ENCODE data around the gene YDJC. TPM values are rescaled to one million over a fixed set of nuclear protein-coding genes. Genes with fewer than 3 reads are reported as not detected.
"Not testable (repeated sequence)": the region's sequence is repeated elsewhere in the genome, so short reads cannot be mapped to it uniquely, and the experiment has no call there.

YDJC gene
- total RNA-seq, 3 donors from 2014 or later: 74.5 to 91.5 (median 91.4) TPM

DNA sequence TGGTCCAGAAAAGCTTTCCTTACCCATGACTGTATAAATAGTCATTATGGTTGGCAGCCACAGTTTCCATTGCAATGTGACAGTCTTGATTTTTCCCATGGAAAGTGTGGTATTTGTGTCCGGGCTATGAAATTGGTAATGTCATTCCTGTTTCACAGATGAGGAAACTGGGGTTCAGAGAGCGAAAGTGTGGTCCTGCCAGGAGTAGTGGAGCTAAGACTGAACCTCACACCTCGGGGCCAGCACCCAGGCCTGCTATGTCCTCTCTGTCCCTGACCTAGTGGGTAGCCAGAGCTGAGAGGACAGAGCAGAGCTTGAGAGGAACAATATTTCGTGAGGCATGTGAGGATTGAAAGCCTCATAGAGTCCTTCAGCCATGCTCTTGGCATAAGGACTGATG lies 1.2 kb upstream of the YDJC start:
- peak overlapping the region; percentile 42 for H3K4me3 Mint-ChIP-seq
- H3K9me3 Mint-ChIP-seq: no peaks in the 10 kb centered on the region
- H3K27me3 Mint-ChIP-seq (ENCODE audit: low read depth): no peaks in the 10 kb centered on the region
- peaks cover 17% of the 10 kb centered on the region for H3K36me3 Mint-ChIP-seq (ENCODE audit: insufficient read depth)
- ATAC-seq (no peak), DNase-seq (no peak)
- H3K4me1 Mint-ChIP-seq (ENCODE audit: low read depth): peaks cover 38% of the 10 kb centered on the region

DNA sequence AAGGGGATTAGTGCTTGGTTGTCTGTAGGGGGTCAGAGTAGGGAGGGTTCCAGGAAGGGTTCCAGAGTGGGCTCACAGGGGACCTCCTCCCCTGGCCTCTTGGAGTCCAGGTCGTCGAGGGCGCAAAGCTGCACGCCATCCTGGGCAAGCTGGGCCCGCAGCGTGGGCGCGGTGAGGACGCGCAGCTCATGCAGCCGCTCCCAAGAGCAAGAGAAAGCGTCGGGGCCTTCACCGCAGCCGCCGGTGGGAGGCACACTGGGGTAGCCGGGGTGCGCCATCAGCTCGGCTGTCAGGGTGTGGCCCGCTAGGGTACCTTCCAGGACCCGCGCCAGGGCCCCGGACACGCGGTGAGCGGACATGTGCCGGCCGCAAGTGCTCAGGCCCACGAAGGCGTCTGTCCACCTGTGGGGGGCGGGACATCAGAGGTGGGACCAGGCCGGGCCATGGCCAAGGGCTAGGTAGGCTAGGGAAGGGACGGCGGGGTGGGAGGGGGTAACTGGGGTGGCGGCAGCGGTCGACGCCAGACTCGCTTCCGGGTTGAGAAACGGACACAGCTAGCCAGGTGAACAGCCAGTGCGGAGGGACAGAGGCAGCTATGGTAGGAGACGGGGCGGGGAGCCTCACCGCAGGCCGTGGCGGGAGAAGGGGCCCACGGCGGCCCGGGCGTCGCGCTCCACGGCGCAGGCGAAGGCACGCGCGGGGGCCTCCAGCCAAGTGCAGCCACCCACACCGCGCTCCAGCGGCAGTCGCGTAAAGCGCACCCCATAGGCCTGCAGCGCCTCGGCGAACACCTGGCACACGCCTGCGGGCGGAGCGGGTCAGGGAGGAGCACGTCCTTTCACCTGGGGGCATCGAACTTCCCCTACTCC lies 1.2 kb downstream of the YDJC start:
- DNase-seq: no peak
- H3K27me3 Mint-ChIP-seq (ENCODE audit: low read depth): no peaks in the 10 kb centered on the region
- no peaks in the 10 kb centered on the region for H3K9me3 Mint-ChIP-seq
- peaks cover 44% of the 10 kb centered on the region for H3K4me1 Mint-ChIP-seq (ENCODE audit: low read depth)
- H3K36me3 Mint-ChIP-seq (ENCODE audit: insufficient read depth): peaks cover 20% of the 10 kb centered on the region
- H3K4me3 Mint-ChIP-seq: peak overlapping the region; percentile 91
- peak; percentile 6 to 10 for ATAC-seq

DNA sequence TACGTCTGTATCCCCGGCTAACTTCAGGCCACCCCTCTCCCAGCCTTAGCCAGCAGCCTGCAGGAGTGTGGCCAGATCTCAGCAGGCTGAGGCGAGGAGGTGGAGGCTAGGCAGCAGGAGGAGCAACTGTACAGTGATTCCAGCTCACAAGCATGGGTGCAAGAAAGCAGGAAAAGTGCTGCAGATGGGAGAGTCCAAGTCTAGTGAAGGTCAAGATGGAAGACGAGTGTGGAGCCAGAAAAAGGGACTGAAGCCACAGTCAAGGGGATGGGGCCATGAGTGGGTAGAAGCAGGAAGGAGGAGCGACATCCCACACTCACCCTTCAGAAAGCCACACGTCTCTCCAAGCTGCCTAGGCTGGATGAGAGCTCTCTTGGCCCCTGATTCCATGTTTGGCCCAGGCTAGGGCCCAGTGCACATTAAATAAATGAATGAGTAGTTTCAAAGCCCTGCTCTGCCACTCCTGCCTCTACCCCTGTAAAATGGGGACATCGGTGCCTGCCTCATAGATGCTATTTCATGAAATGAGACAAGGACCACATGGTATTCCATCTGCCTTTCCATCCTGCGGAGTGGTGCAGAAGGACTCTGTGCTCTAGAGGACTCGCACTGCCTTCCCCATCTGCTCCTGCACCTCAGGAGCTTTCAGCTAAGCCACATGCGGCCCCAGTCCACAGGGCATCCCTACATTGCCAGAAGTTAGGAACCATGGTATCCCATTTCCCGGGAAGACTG lies 2.9 kb downstream of the YDJC start:
- ATAC-seq (no peak), DNase-seq (no peak)
- Mint-ChIP-seq H3K27me3 (ENCODE audit: low read depth) (no peaks in the 10 kb centered on the region), H3K4me1 (ENCODE audit: low read depth) (peaks cover 40% of the 10 kb centered on the region), H3K36me3 (ENCODE audit: insufficient read depth) (peaks cover 29% of the 10 kb centered on the region), H3K4me3 (peak overlapping the region; percentile 91), H3K9me3 (no peaks in the 10 kb centered on the region)

DNA sequence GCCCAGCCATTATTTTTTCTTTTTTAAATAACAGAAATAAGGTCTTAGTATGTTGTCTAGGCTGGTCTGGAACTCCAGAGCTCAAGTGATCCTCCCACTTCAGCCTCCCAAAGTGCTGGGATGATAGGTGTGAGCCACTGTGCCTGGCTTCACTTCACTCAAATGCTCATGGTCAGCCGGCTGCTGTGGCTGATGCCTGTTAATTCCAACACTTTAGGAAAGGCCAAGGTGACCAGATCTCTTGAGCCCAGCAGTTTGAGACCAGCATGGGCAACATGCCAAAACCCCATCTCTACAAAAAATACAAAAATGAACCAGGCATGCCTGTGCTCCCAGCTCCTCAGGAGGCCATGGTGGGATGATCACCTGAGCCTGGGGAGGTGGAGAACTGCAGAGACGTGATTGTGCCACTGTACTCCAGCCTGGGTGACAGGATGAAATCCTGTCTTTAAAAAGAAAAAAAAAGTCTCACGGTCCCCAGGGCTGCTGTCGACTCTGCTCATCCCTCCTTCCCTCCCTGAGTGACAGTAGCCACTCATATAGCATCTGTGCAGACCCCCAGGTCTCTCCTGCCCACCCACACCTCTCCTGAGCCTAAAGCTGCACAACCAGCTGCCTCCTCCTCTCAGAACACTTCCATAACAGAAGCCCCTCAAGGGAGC lies 3.6 kb downstream of the YDJC start:
- peaks cover 29% of the 10 kb centered on the region for H3K36me3 Mint-ChIP-seq (ENCODE audit: insufficient read depth)
- H3K27me3 Mint-ChIP-seq (ENCODE audit: low read depth): no peaks in the 10 kb centered on the region
- ATAC-seq (no peak), DNase-seq (no peak)
- no peak overlapping the region for H3K4me3 Mint-ChIP-seq
- peaks cover 40% of the 10 kb centered on the region for H3K4me1 Mint-ChIP-seq (ENCODE audit: low read depth)
- H3K9me3 Mint-ChIP-seq: no peaks in the 10 kb centered on the region

DNA sequence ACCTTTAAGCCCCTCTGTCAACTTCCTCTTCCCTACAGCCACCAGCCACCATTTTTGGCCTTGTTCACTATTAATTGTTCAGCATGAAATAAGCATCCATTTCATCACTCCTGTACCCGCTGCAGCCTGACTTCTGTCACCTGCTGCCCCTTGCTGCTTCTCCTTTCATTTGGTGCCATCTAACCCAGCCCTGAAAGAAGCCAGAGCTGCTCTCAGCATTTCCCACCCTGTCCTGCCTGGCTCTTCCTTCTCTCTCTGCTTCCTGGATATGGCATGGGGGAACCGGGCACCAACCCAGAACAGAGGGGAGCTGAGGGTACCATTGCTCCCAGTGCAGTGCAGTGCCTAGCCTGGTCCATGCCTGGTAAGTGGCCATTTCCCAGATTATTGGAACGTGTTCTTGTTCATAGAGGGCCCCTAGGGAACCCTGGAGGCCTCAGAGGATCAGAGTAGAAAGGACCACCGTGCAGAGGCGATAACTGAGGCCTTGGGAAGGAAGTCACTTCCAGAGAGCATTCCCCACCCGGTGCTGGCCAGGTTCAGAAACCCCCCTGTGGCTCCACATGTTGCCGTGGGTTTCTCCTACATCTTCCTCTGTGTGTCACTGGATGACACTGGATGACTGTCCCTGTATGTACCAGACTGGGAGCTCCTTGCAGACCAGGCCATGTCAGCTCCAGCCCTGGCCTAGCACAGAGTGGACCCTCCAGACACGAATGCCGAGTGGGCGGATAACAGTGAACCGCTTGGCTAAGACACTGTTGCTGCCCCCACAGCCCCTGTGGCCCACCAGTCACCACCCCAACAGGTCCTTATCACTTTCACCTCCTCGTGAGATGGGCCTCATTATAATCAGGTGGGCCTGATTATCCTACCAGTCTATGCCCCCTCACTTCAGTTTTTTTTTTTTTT lies 4.7 kb downstream of the YDJC start:
- Mint-ChIP-seq H3K9me3 (no peaks in the 10 kb centered on the region), H3K4me3 (no peak overlapping the region), H3K36me3 (ENCODE audit: insufficient read depth) (peaks cover 29% of the 10 kb centered on the region), H3K4me1 (ENCODE audit: low read depth) (peaks cover 34% of the 10 kb centered on the region), H3K27me3 (ENCODE audit: low read depth) (no peaks in the 10 kb centered on the region)
- DNase-seq (no peak), ATAC-seq (no peak)

DNA sequence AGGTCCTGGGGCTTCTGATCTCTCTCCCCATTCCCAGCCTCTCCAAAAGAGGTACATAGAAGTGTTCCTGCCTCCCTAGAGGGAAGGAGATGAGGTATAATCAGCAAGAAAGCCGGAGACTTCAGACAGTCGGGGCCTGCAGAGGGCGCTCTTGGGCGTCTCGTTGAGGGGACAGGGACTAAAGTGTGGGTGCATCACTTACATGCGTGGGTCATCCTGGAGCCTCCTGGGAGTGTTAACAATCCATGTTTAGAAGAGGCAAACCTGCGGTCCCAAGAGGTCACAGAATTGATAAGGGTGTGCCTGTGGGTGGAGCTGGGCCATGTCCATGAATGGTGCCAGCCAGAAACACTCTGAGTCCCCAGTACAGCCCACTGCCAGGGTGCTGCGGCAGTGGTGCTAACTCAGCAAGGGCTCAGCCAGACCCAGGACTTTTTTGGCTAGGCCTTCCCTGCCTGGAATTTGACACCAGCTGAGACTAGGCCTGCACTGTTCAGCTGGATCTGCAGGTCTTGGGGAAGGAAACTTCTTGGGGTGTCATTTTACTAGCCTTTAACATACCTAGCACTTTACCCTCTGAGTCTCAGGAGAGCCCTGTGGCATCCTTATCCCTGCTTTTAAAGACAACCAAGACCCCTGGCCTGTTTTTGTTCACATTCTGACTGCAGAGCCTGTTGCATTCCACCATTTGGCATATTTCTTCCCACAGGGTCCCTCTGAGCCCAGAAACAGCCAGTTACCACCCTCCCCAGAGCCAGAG lies 5.5 kb downstream of the YDJC start:
- Mint-ChIP-seq H3K36me3 (ENCODE audit: insufficient read depth) (peaks cover 29% of the 10 kb centered on the region), H3K4me1 (ENCODE audit: low read depth) (peaks cover 37% of the 10 kb centered on the region)
- peak in 1 of 2 donors; percentile 13 for ATAC-seq

DNA sequence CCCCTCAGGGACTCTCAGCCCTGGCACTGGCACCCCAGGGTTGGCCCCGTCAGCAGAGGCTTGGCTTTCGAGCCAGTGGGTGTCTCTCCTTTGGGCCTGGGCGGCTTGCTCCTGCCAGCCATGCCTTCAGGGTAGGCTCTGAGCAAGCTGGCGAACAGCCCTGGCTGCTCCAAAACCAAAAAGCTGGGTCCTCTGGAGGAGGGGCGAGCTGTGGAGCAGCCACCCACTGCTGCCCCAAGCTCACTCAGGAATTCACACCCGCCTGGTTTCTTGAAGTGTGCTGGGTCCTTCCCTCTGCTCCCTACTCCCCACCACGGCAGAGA lies 6.2 kb downstream of the YDJC start:
- Mint-ChIP-seq H3K4me1 (ENCODE audit: low read depth) (peaks cover 35% of the 10 kb centered on the region), H3K27me3 (ENCODE audit: low read depth) (no peaks in the 10 kb centered on the region), H3K9me3 (no peaks in the 10 kb centered on the region), H3K4me3 (no peak overlapping the region), H3K36me3 (ENCODE audit: insufficient read depth) (peaks cover 27% of the 10 kb centered on the region)
- ATAC-seq (no peak), DNase-seq (no peak)

More for the DNA sequence above, 5.5 kb downstream of the YDJC start:
- Mint-ChIP-seq H3K9me3 (no peaks in the 10 kb centered on the region), H3K27me3 (ENCODE audit: low read depth) (no peaks in the 10 kb centered on the region), H3K4me3 (no peak overlapping the region)
- DNase-seq: no peak

DNA sequence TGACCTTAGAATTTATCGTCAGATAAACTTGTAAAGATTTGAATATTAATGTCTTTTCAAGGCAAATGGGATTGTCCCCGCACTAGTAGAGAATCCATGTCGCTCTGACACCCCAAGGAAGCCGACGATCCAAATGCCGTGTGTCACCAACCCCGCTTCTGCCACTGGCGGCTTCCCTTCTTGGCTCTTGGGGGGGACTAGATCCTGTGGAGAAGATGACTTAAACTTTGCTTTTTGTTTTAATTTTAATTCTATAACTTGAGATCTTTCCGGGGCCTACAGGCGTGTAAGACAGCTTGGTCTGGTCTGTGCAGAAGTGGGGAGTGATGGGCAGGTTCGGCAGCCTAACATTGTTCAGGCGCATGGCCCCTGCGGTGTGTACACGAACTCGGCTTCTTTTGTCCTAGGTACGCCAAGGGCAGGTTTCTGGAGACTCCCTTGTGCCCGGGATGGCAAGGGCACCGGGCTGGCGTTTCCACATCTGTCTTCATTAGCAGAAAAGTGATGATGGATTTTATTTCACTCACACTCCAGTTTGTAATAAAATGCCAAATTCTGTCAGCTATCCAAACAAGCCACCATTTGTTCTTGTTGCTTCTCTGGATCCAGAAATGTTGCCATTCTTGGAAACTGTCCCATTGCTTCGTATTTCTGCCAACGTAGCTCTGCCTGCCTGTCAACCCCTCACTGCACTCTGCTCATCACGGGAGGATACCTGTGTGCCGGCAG lies 6.7 kb downstream of the YDJC start:
- DNase-seq (no peak), ATAC-seq (no peak)
- Mint-ChIP-seq H3K4me1 (ENCODE audit: low read depth) (peaks cover 32% of the 10 kb centered on the region), H3K9me3 (no peaks in the 10 kb centered on the region), H3K27me3 (ENCODE audit: low read depth) (no peaks in the 10 kb centered on the region), H3K36me3 (ENCODE audit: insufficient read depth) (peaks cover 24% of the 10 kb centered on the region), H3K4me3 (no peak overlapping the region)

DNA sequence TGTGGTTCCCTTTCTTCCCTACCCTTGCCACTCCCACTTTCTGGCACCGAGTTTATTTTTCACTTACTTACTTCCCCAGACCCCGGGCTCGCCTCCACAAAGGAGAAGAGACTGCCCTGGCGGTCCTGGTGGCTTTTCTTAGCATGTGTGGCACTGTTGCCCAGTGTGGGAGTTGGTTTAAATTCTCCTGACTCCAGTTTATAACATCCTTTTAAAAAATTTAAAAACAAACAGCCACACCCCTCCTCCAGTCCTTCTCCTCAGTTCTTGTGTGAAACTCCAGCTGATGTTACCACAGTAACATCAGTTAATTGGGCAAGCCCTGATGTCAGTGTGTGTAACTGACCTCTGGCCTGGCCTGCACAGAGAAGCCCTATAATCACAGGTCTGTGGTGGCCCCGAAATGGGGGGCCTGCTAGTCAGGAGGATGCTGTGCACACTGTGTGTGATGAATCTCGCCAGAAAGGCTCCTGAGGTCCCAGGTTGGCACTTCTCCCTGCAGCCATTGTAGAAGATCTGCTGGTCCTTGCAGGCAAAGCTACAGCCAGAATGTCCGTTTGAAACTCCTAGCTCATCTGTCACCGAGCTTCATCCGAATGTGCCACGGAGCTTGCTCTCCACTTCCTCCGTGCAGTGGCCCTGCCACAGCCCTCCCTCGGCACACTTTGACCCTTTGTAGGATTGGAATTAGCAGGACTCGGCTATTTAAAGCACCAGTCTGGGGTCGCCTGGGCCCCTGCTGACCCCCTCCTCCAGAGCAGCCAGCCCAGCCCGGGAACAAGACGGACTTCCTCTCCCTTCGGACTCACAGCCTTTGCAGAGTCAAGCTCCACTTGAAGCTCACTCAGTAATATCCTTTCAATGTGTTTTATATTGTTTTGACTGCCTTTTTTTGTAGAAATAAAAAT lies 7.6 kb downstream of the YDJC start:
- H3K36me3 Mint-ChIP-seq (ENCODE audit: insufficient read depth): peaks cover 18% of the 10 kb centered on the region

DNA sequence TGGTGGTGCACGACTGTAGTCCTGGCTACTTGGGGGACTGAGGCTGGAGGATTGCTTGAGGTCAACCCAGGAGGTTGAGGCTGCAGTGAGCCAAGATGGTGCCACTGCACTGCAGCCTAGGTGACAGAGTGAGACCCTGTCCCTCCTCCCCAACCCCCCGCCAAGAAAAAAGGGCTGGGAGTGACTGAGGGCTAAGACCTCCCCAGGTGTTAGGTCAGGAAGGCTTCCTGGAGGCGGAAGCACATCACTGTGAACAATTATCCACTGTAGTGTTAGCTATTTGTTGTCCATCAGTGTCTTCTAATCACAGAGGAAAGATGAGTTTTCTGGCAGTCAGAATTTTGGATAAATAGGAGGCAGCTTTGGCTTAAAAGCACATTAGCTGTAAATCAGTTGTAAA lies 8.8 kb downstream of the YDJC start:
- Mint-ChIP-seq H3K4me1 (ENCODE audit: low read depth) (peaks cover 13% of the 10 kb centered on the region), H3K36me3 (ENCODE audit: insufficient read depth) (peaks cover 14% of the 10 kb centered on the region), H3K4me3 (no peak overlapping the region), H3K9me3 (no peaks in the 10 kb centered on the region), H3K27me3 (ENCODE audit: low read depth) (no peaks in the 10 kb centered on the region)
- no peak for ATAC-seq
- no peak for DNase-seq

More for the DNA sequence above, 7.6 kb downstream of the YDJC start:
- ATAC-seq (no peak), DNase-seq (no peak)
- Mint-ChIP-seq H3K27me3 (ENCODE audit: low read depth) (no peaks in the 10 kb centered on the region), H3K4me1 (ENCODE audit: low read depth) (peaks cover 24% of the 10 kb centered on the region), H3K9me3 (no peaks in the 10 kb centered on the region), H3K4me3 (no peak overlapping the region)

DNA sequence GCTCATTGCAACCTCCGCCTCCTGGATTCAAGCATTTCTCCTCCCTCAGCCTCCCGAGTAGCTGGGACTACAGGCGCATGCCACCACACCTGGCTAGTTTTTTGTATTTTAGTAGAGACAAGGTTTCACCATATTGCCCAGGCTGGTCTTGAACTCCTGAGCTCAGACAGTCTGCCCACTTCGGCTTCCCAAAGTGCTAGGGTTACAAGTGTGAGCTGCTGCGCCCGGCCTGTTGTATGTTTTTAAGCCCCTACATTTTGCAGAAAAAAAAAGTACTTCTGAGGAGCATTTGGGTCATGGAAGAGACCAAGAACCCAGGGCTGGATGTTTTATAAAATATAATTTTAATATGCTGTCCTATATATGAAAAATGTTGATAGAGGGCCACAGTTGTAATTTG lies 12.5 kb downstream of the YDJC start:
- H3K36me3 Mint-ChIP-seq (ENCODE audit: insufficient read depth); H3K4me3 Mint-ChIP-seq; DNase-seq; H3K27me3 Mint-ChIP-seq (ENCODE audit: low read depth); H3K9me3 Mint-ChIP-seq; ATAC-seq: not testable (repeated sequence)
- peaks cover 17% of the 10 kb centered on the region for H3K4me1 Mint-ChIP-seq (ENCODE audit: low read depth)

DNA sequence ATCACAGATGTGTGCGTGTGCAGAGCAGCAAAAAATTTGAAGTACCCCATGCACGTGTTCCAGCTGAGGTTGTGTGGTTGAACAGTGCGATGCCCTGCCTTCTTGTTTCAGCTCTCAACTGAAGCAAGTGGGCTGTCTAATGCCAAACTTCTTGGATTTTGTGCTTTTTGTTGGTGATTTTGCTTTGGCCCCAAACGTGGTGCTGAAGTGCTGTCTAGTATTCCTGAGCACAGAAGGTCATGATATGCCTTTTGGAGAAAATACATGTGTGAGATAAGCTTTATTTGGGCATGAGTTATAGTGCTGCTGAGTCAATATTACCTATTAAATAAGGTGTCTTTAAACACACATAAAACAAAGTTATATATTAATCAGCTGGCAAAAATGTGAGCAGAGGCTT lies 14.1 kb downstream of the YDJC start:
- peaks cover 15% of the 10 kb centered on the region for H3K36me3 Mint-ChIP-seq (ENCODE audit: insufficient read depth)
- no peak for DNase-seq
- H3K4me3 Mint-ChIP-seq: no peak overlapping the region
- peaks cover 19% of the 10 kb centered on the region for H3K4me1 Mint-ChIP-seq (ENCODE audit: low read depth)
- no peak for ATAC-seq
- H3K9me3 Mint-ChIP-seq: no peaks in the 10 kb centered on the region
- H3K27me3 Mint-ChIP-seq (ENCODE audit: low read depth): no peaks in the 10 kb centered on the region

Data from activated T-cell treated with anti-CD3 and anti-CD28 coated beads, Interleukin-2, amount 50 U/mL, for 4 hours (primary cell).